Fibroblast of lung (primary cell): ENCODE data around the gene KSR2. TPM values are rescaled to one million over a fixed set of nuclear protein-coding genes. Genes with fewer than 3 reads are reported as not detected.

Source experiments
- DNase-seq, 2 donors: peaks; one replicate each; pipeline versions ENCODE4 v3.0.0 to v3.0.0-alpha.2; 2010; ENCODE audit warnings: low read depth in 2 of 2
- H2AFZ ChIP-seq: 2 replicates; pipeline ENCODE4 v1.5.1; 2012; ENCODE audit warnings: low read length, control low read depth, inconsistent platforms
- H3K27ac ChIP-seq: 2 replicates; pipeline ENCODE4 v1.5.1; 2011; ENCODE audit warnings: low read length, control low read depth; ENCODE audit not compliant: insufficient read depth
- H3K27me3 ChIP-seq: 2 replicates; pipeline ENCODE4 v1.5.1; 2011; ENCODE audit warnings: mild to moderate bottlenecking, low read length; ENCODE audit not compliant: control insufficient read depth, insufficient read depth
- H3K36me3 ChIP-seq: 2 replicates; pipeline ENCODE4 v1.5.1; 2011; ENCODE audit warnings: low read length; ENCODE audit not compliant: control insufficient read depth, insufficient read depth
- H3K4me1 ChIP-seq: 2 replicates; pipeline ENCODE4 v1.5.1; 2011; ENCODE audit warnings: low read length; ENCODE audit not compliant: control insufficient read depth, insufficient read depth; ENCODE audit errors: extremely low read depth
- H3K4me2 ChIP-seq: 2 replicates; pipeline ENCODE4 v1.5.1; 2011; ENCODE audit warnings: low read length, control low read depth; ENCODE audit not compliant: insufficient read depth; ENCODE audit errors: extremely low read depth
- H3K4me3 ChIP-seq, 4 experiments: fragments of 200-600 bp in 1 of 4; sonication (generic) in 1 of 4; replicated peaks in 1 of 4; 2 replicates each; pipeline ENCODE4 v1.5.1; 2011 to 2016; ENCODE audit warnings: low read length in 4 of 4, low read depth in 3 of 4, mild to moderate bottlenecking in 3 of 4, control low read depth in 2 of 4, inconsistent platforms in 1 of 4, mixed read lengths in 1 of 4; ENCODE audit not compliant: insufficient read depth in 1 of 4; ENCODE audit errors: control extremely low read depth in 1 of 4
- H3K79me2 ChIP-seq: 2 replicates; pipeline ENCODE4 v1.5.1; 2012; ENCODE audit warnings: mild to moderate bottlenecking, low read length, inconsistent platforms; ENCODE audit not compliant: control insufficient read depth, insufficient read depth
- H3K9ac ChIP-seq: 2 replicates; pipeline ENCODE4 v1.5.1; 2011; ENCODE audit warnings: mild to moderate bottlenecking, low read length, control low read depth; ENCODE audit not compliant: insufficient read depth
- H3K9me3 ChIP-seq: 2 replicates; pipeline ENCODE4 v1.5.1; 2012; ENCODE audit warnings: low read depth, low read length; ENCODE audit not compliant: control insufficient read depth, insufficient read depth
- H4K20me1 ChIP-seq: 2 replicates; pipeline ENCODE4 v1.5.1; 2011; ENCODE audit warnings: low read length; ENCODE audit not compliant: control insufficient read depth, insufficient read depth; ENCODE audit errors: extremely low read depth
- EZH2 ChIP-seq: IDR thresholded peaks from 2 replicates; pipeline ENCODE4 v1.5.1; 2012; ENCODE audit warnings: low read length, control low read depth, mild to moderate bottlenecking; ENCODE audit errors: missing control alignments
- polyA plus RNA-seq, 2 donors: library from polyadenylated mRNA; depleted of rRNA in 1 of 2; stranded (reverse) in 1 of 2; unstranded in 1 of 2; fragments of >200 nt; gene quantifications; 2 replicates each; pipeline ENCODE4 v1.2.1, GENCODE V29; 2011 to 2012; ENCODE audit warnings: missing spikeins in 1 of 2
- total RNA-seq: library from RNA; depleted of rRNA; stranded (reverse); fragments of >200 nt; gene quantifications from 2 replicates; pipeline ENCODE4 v1.2.1, GENCODE V29; 2014
- TF ChIP-seq, protein P1 (sequence below), 2 donors: IDR thresholded peaks in 1 of 2; conservative IDR thresholded peaks in 1 of 2; 1 replicate in 1 of 2; 2 replicates in 1 of 2; pipeline ENCODE4 v1.5.1; 2011 to 2012; ENCODE audit warnings: low read length in 2 of 2, control low read depth in 1 of 2, inconsistent platforms in 1 of 2, low read depth in 1 of 2, mild to moderate bottlenecking in 1 of 2

Gene KSR2
- total and polyA plus RNA-seq, 2 donors (not counting 1 experiment from before 2014, with no cell fraction given) = not detected

GRCh38 chr12:117692512-117692911 lies 276.3 kb downstream of the KSR2 start:
- Histone ChIP-seq H3K4me3 (no peak overlapping the region), H3K27ac (no peak overlapping the region), H3K27me3 (no peaks in the 10 kb centered on the region), H3K9me3 (no peaks in the 10 kb centered on the region), H3K79me2 (no peaks in the 10 kb centered on the region), H3K4me2 (no peak overlapping the region), H3K9ac (no peak overlapping the region), H4K20me1 (no peaks in the 10 kb centered on the region), H3K36me3 (no peaks in the 10 kb centered on the region), H3K4me1 (no peaks in the 10 kb centered on the region), H2AFZ (no peak overlapping the region)
- TF ChIP-seq, protein P1, sequence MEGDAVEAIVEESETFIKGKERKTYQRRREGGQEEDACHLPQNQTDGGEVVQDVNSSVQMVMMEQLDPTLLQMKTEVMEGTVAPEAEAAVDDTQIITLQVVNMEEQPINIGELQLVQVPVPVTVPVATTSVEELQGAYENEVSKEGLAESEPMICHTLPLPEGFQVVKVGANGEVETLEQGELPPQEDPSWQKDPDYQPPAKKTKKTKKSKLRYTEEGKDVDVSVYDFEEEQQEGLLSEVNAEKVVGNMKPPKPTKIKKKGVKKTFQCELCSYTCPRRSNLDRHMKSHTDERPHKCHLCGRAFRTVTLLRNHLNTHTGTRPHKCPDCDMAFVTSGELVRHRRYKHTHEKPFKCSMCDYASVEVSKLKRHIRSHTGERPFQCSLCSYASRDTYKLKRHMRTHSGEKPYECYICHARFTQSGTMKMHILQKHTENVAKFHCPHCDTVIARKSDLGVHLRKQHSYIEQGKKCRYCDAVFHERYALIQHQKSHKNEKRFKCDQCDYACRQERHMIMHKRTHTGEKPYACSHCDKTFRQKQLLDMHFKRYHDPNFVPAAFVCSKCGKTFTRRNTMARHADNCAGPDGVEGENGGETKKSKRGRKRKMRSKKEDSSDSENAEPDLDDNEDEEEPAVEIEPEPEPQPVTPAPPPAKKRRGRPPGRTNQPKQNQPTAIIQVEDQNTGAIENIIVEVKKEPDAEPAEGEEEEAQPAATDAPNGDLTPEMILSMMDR (conservative IDR thresholded peaks at IDR 0.05 in 1 of 2, IDR thresholded peaks at IDR 0.05 in 1 of 2; ENCODE audit: low read depth in 1 of 2, low read length in 2 of 2) = no peak
- TF ChIP-seq EZH2 = no peak
- DNase-seq = no peak

- Histone ChIP-seq H2AFZ (no peak overlapping the region), H3K36me3 (no peaks in the 10 kb centered on the region), H3K4me1 (peaks cover 10% of the 10 kb centered on the region), H3K4me2 (no peak overlapping the region), H3K9ac (no peak overlapping the region), H3K27ac (no peak overlapping the region), H3K4me3 (no peak overlapping the region), H3K27me3 (no peaks in the 10 kb centered on the region), H3K9me3 (no peaks in the 10 kb centered on the region), H4K20me1 (peaks cover 2% of the 10 kb centered on the region), H3K79me2 (no peaks in the 10 kb centered on the region)
- no peak for TF ChIP-seq EZH2
- TF ChIP-seq, protein P1 (conservative IDR thresholded peaks at IDR 0.05 in 1 of 2, IDR thresholded peaks at IDR 0.05 in 1 of 2; ENCODE audit: low read depth in 1 of 2, low read length in 2 of 2) = no peak
- DNase-seq = no peak
Observed at GRCh38 chr12:117689857-117690256, 278.9 kb downstream of the KSR2 start.

DNA sequence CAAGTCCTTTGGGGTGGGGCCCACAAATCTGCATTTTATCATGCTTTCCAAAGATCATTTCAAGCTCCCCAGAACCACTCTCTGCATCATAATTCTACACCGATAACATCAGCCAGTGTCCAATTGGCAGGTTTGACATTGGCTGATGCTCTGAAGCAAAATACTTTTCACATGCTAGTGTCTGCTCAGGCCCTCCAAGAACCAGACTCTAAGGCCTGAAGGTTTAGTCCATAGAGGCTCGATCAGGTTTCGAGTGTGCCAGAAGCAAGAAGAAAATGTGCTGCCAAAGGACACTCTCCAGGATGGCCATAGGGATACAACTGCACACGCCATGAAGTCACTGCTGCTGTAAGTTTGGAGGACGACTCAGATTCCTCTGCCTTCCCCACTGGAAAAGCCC lies 280.3 kb downstream of the KSR2 start:
- Histone ChIP-seq H4K20me1 (peaks cover 2% of the 10 kb centered on the region), H3K36me3 (no peaks in the 10 kb centered on the region), H3K4me1 (peaks cover 10% of the 10 kb centered on the region), H3K4me3 (no peak overlapping the region), H3K27me3 (no peaks in the 10 kb centered on the region), H3K9me3 (no peaks in the 10 kb centered on the region), H3K79me2 (no peaks in the 10 kb centered on the region), H3K4me2 (no peak overlapping the region), H2AFZ (no peak overlapping the region), H3K9ac (no peak overlapping the region), H3K27ac (no peak overlapping the region)
- TF ChIP-seq, protein P1 (conservative IDR thresholded peaks at IDR 0.05 in 1 of 2, IDR thresholded peaks at IDR 0.05 in 1 of 2; ENCODE audit: low read depth in 1 of 2, low read length in 2 of 2) = no peak
- TF ChIP-seq EZH2 = no peak
- DNase-seq = no peak
